ENCODE data around the gene PRR5.

The PRR5 gene

DNA sequence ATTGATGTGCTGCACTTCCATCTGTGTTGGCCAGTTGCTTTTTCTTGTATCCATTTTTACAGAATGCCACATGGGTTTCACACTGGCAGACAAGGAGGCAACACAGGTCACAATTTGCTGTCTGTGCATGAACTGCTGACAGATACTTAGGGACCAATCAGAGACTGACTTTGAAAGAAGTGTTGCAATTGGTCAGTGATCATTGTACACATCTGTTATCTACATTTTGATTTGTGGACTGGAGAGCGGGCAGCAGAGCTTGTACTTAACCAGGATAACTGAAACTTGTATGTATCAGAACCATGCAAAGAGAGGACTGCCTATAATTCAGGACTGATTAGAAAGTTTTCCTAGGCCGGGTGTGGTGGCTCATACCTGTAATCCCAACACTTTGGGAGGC, 21.8 kb downstream of the PRR5 start:
- DNase-seq (ENCODE audit: low spot score) = no peak

GRCh38 chr22:44724416-44724815, 22.4 kb downstream of the PRR5 start:
- DNase-seq (ENCODE audit: low spot score) = no peak
- TF ChIP-seq, protein P1, sequence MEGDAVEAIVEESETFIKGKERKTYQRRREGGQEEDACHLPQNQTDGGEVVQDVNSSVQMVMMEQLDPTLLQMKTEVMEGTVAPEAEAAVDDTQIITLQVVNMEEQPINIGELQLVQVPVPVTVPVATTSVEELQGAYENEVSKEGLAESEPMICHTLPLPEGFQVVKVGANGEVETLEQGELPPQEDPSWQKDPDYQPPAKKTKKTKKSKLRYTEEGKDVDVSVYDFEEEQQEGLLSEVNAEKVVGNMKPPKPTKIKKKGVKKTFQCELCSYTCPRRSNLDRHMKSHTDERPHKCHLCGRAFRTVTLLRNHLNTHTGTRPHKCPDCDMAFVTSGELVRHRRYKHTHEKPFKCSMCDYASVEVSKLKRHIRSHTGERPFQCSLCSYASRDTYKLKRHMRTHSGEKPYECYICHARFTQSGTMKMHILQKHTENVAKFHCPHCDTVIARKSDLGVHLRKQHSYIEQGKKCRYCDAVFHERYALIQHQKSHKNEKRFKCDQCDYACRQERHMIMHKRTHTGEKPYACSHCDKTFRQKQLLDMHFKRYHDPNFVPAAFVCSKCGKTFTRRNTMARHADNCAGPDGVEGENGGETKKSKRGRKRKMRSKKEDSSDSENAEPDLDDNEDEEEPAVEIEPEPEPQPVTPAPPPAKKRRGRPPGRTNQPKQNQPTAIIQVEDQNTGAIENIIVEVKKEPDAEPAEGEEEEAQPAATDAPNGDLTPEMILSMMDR (IDR thresholded peaks at IDR 0.05; ENCODE audit: extremely low read depth, missing control alignments) = no peak

More for the DNA sequence above, 21.8 kb downstream of the PRR5 start:
- TF ChIP-seq, protein P1 (IDR thresholded peaks at IDR 0.05; ENCODE audit: extremely low read depth, missing control alignments) = no peak

GRCh38 chr22:44724859-44725258, 22.9 kb downstream of the PRR5 start:
- TF ChIP-seq, protein P1 (IDR thresholded peaks at IDR 0.05; ENCODE audit: extremely low read depth, missing control alignments) = no peak
- DNase-seq (ENCODE audit: low spot score) = no peak

- TF ChIP-seq, protein P1 (IDR thresholded peaks at IDR 0.05; ENCODE audit: extremely low read depth, missing control alignments) = no peak
- no peak for DNase-seq (ENCODE audit: low spot score)
Observed at GRCh38 chr22:44726439-44726838, 24.4 kb downstream of the PRR5 start.

DNA sequence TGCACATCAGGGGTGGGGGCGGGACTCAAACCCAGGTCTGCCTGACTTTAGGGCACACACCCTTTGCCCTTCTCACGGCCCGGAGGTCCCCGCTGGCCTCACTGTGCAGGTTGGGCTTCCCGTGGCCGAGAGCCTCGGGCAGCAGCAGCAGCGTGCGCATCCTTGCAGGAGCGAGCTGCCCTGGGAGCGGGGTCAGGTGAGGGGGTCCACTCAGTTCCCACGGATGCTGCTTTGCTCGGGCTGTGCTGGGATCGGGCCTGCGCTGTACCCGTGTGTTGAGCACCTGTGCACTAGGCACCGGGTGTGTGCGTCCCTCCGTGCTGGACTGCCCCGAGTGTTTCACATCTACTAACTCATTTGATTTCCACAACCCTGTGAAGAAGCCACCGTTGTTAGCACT, 25.1 kb downstream of the PRR5 start:
- TF ChIP-seq, protein P1 (IDR thresholded peaks at IDR 0.05; ENCODE audit: extremely low read depth, missing control alignments) = no peak
- no peak for DNase-seq (ENCODE audit: low spot score)

DNA sequence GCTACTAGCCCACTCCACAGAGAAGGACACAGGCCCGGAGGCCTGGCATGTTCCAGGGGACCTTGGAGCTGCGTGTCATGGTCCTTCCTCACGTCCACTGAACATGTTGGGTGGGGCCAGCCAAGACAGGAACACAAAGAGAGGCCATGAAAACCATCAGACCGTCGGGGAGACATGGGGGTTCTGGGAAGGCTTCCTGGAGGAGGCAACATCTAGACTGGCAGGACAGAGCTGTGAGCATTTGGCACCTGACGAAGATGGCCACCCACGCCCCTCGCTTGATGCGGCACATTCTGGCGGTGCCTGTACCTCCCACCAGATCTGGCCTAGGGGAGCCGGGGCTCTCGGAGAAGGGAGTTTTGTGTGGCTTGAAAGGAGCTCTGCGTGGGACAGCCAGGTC, 25.7 kb downstream of the PRR5 start:
- TF ChIP-seq, protein P1 (IDR thresholded peaks at IDR 0.05; ENCODE audit: extremely low read depth, missing control alignments) = no peak
- DNase-seq (ENCODE audit: low spot score) = no peak

DNA sequence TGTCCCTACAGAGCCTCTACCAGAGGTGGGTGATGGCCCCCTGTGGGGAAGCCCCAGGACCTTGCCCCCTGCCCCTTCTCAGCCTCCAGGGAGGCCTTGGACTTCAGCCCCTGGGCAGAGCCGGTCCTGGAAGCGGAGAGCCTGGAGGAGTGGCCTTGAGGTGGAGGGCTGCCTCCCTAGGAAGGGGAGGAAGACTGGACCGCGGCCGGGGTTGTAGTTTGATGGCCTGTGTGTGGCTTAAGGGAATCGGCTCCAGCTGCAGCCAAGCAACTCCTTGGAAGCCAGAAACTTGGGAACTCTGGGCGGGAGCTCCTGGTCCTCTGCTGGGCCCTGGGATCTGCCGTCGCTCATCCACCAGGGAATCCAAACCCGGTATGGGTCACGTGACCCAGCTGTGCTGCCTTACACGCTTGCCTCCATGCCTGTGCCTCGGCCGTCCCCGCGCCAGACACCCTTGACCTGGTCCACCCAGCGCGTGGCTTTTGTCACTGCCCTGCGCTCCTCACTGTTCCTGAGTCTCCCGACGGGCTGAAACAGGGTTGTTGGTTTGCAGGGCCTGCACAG, 26.8 kb downstream of the PRR5 start:
- no peak for DNase-seq (ENCODE audit: low spot score)
- TF ChIP-seq, protein P1 (IDR thresholded peaks at IDR 0.05; ENCODE audit: extremely low read depth, missing control alignments) = no peak

Measured in GM20000 (cell line).